OCI-M2 (cell line): ENCODE measurements around the gene NIM1K.
"Not testable (repeated sequence)": the region's sequence is repeated elsewhere in the genome, so short reads cannot be mapped to it uniquely, and the experiment has no call there.

Experiments used
- DNase-seq: peaks from one replicate; lab custom pipeline; 2025; ENCODE audit not compliant: unreplicated experiment; lab: John Stamatoyannopoulos, UW

Gene NIM1K

DNA sequence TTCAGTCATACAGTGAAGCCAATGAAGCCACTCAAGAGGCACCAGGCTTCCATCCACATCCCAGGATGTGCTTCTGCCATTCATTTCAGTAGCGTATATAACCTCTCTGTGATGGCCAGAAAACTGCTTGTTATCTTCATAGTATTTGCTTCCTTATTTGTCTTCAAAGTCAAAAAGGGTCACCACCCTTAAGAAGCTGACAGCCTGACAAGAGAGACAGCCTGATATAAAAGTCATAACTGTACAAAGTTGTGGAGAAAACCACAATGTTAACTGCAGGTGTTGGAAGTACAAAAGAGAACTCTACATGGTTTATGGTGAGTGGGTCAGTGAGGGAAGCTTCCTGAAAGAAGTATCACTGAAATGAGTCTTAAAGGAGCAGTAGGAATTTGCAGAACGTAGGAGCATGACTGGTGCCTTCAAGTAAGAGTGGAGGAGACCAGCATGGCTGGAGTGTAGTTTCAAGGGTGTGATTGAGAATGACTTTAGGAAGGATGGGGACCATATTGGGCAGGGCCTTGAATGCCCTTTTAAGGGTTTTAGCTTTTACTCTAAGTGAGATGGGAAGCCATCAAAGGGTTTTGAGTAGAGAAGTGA is 33.7 kb downstream of the NIM1K start:
- DNase-seq, result no peak

DNA sequence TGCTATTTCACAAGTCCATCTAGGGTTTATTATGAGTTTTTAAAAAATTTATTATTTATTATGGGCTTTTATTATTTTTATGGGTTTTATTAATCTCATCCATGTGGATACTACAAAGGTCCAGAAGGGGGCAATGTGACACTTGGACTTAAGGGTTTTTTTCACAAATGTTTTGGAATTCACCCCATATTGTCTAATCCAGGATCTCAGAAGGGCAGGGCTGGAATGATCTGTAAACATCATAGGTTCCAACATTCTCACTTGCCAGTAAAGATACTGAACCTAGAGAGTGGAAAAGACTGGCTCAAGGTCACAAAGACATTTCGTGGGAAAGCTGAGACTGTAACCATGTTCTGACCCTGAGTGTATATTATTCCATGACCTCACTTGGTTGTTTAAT is 35.6 kb downstream of the NIM1K start:
- no peak for DNase-seq

DNA sequence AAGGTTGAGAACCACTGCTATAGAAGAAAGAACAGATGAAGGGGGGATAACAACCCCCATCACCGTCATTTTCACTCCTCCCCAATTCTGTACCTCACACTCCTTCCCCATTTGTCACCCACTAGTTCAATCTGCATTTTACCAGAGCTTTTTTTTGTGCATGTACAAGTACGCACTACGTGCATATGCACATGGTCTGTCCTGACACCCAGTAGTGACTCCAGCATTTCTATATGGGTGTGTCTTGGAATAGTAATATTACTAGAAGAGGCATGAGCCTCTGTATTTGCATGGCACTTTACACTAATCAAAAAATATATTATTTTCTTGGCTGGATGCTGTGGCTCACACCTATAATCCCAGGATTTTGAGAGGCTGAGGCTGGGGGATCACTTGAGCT is 38.7 kb downstream of the NIM1K start:
- DNase-seq, result no peak

DNA sequence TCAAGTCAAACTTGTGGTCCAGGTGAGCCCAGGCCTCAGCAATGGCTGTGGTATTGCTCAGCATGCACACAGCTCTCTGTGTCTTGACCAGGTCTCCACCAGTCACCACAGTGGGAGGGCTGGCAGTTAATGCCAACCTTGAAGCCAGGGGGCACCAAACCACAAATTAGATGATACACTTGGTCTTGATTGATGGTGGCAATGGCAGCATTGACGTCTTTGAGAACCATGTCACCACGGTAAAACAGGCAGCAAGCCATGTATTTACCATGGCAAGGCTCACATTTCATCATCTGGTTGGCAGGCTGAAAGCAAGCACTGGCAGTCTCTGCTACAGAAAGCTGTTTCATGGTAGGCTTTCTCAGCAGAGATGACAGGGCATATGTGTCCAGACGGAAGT is 40.0 kb downstream of the NIM1K start:
- DNase-seq, result no peak

DNA sequence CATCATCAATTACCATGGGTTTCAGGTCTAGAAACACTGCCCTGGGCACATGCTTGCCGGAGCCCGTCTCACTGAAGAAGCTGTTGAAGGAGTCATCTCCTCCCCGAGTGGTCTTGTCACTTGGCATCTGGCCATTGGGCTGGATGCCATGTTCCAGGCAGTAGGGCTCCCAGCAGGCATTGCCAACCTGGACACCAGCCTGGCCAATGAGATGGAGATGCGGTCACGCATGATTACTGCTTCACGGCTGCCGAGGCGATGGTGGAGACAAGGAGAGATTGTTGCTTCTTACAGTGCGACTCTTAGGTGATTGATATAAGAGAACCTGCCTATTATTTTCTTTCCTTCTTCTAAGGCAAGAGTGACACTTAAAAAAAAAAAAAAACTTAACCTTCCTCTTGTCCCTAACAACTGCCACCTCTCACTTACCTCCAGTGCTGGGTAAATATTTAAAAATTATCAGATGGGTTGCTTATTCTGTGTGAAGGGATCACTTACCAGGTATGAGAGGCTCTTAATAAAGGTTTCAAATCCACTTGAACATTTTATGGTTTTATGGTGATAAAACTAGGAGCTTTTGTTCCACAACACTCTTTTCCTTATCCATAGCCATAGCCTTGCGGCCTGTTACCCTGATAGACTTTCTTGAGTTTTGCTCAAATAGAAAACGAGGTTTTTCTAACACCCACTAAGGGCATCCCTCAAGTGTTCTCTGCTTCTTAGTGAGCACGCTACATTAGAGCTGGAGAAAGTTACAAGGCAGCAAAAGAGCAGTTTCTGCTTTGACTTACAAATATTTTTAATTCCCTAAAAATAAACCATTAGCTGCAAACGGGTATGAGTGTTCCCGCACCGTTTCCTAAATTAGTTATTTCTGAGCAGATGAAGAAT is 41.2 kb downstream of the NIM1K start:
- no peak for DNase-seq

DNA sequence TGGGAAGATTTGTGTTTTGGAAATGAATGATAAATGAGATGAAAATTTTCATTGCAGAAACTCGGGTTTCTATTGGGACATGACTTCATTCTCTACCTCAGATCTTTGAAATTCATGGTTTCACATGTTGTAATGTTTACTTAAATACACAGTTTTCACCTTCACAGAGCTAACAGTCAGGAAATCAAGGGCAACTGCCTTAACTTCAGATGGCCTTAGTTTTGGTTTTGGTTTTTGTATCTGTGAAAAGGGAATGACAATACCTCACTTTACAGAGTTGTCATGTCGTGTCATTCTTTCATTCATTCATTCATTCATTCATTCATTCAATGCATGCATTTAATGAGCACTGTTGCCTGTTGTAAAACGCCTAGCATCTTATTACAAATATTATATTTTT is 41.9 kb downstream of the NIM1K start:
- DNase-seq, result no peak

DNA sequence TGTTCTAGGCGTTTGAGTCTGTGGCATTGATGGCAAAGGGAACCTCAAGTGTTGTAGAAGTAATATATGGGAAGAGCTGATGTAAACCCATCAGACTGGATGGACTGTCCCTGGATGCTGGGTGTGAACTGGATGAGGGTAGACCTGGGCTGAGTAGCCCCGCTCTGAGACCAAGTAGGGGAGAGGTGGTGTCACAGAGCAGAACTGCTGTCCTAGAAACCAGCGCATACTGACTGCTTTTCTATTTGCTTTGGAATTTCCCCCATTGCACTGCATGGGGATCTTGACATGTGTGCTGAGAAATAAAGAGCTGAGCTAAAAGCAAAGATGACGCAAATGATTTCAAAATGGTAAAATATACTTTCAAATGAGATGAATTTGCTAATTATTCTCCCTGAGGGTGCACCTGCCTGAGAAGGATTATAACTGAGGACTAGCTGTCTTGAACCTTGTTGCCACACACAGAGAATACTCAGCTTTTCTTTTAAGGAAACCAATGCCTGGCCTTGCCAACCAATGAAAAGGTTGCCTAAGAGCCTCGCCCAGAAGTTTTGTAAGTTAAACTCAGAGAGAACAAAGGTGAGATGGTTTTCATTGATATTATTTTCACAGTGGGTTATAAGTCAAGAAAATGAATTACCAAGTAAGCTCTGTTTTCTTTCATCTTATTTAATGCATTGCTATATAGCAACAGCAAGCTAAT is 44.8 kb downstream of the NIM1K start:
- no peak for DNase-seq

DNA sequence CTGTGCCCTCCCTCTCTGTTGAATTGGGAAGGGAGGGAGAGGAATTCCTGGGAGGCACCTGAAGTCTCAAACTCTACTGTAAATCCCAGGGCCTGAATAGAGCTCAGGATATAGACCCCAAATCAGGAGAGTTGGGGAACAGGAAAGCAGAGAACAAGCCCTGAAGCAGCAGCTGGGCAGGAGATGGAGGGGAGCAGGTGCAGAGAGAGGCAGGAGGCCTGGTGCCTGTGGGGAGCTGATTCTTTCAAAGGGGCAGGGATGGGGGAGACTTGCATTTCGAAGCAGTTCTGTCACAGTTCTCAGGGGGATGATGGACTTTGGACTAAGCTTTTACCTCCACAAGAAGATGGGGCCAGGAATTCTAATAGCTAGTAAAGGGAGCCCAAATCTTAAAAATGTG is 50.2 kb downstream of the NIM1K start:
- DNase-seq, result no peak

DNA sequence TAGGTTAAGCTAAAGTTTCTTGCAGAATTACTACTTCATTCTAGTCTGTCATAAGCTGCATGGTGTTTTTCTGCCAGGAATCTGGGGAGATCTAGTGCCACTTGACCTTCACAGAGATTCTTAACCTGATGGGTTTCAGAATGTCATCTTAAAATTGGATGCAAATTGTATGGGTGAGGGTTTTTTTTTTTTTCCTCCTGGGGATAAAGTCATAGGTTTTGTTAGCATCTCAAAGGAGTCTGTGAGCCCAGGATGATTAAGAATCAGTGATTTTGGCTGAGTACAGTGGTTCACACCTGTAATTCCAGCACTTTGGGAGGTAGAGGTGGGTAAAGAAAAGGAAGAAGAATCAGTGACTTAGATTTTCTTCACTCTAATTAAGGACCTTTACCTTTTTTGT is 51.2 kb downstream of the NIM1K start:
- DNase-seq, result no peak

DNA sequence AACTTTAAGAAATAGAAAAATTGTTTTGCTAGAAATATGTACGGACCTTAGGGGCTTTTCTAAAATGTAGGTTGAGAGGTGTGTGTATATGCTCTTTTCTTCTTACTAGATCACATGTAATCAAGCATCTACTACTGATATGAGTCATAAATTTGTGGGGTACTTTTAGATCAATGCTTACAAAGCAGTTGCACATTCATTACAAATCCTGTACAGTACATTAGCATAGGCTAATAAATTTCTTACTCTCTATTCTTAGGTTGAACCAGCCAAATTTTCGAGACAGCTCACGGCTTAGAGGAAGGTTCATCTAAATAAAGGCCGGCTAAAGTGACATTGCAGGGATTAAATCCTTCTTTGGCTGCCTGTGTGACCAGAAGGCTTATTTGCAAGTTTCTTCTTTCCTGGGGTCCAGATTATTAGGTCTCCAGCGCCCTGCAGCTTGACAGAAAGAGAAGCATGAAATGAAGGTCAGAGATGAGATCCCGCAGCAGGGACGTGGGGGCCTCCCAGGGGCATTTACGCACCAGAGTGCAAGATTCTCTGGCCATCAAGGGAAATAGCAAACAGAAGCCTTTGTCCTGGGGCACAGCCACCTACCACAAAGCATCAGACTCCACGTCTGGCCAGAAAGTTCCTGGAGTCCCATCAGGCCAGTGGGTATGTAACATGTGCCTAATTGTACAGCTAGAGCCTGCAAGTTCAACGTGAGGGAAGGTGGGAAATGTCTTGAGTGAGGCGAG is 53.0 kb downstream of the NIM1K start:
- DNase-seq, result no peak

DNA sequence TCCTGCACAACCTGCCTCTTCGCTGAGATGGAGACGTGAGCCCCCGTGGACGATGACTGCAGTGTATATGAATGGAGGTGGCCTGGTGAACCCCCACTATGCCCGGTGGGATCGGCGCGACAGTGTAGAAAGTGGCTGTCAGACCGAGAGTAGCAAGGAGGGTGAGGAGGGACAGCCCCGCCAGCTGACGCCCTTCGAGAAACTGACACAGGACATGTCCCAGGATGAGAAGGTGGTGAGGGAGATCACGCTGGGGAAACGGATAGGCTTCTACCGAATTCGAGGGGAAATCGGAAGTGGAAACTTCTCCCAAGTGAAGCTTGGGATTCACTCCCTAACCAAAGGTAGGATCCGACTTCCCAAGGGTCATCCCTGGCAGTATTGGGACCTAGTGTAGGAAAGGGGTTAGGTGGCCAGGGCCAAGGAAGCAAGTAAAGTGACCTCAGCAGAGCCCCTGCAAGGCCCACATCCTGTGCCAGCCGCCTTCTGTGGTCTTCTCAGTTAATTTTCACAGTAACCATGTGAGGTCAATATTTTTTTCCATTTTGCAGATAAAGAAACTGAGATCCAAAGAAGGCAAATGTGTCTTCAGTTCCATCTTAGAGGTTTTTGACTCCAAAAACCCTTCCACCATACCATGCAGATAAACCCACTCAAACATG is 53.8 kb downstream of the NIM1K start:
- no peak for DNase-seq

DNA sequence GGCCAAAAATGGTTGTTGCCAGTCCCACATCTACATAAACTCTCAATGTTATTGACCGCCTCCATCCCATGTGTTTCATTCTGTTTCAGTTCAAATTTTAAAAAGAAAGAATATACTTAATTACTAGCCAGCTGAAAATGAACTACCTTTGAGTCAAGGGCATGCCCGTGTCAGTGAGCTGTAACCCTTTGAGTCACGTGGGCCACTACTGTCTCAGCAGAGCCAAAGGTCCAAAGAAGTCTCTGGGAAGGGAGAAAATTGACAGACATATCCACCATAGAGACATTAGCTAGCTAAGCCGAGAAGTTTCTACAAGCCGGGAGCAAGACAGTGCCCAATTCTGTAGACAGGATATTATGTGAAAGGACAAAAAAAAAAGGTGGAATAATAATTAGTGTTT is 59.7 kb downstream of the NIM1K start:
- no peak for DNase-seq

DNA sequence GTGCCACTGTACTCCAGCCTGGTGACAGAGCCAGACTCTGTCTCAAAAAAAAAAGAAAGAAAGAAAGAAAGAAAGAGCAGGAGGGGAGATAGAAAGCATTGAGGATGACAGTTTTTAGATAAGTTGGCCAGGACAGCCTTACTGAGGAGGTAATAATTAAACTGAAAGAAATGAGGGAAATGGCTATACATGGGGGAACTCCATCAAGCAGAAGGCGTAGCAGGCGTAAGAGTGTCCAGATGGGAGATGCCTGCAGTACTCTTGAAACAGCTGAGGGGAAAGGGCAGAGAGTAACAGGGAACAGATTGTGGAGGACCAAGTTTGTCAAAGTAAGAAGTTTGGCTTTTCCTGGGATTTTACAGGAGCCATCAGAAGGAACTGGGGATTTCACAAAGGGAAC is 63.7 kb downstream of the NIM1K start:
- DNase-seq, result no peak

DNA sequence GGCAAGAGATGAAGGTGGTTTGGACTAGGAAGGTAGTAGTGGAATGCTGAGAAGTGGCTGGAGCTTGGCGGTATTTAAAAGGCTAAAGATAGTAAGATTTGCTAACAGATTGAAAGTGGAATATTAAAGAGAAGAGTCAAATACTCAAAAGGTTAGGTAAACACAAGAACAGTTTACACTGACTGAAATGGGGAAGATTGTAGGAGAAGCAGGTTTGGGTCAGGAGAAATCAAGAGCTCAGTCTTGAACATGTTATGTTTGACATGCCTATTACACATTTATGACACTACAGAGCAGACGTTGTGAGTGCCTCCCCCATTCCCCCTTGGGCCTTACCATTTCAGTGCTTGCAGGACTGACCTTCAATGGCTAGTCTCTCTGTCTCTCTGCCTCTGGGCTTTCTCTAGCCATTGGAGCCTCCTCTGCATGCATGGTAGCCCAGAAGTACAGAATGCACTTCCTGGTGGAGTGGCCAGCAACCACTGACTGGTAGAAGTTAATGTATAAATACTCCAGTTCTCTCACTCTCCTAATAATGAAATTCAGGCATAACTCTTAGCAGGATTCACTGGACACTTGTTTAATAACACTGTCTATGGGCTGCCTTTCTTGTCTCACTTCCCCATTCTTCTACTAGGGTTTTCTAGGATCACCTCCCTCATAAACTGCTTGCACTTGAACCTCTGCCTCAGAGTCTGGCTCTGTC is 64.4 kb downstream of the NIM1K start:
- DNase-seq, result no peak

DNA sequence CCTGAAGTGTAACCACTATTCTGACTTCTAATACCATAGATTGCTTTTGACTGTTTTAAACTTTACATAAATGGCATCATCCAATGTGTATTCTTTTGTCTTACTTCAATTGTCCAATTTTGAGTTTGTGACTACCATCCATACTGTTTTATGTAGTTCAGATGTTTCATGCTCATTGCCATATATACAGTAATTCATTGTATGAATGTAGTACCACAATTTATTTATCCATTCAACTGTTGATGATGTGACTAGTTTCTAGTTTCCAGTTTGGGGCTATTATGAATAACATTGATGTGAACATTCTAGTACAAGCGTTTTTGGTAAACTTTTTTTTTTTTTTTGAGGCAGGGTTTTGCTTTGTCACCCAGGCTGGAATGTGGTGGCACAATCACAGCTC is 66.1 kb downstream of the NIM1K start:
- DNase-seq, result no peak

DNA sequence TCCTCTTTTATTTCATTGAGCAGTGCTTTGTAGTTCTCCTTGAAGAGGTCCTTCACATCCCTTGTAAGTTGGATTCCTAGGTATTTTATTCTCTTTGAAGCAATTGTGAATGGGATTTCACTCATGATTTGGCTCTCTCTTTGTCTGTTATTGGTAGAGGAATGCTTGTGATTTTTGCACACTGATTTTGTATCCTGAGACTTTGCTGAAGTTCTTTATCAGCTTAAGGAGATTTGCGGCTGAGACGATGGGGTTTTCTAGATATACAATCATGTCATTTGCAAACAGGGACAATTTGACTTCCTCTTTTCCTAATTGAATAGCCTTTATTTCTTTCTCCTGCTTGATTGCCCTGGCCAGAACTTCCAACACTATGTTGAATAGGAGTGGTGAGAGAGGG is 70.2 kb downstream of the NIM1K start:
- not testable (repeated sequence) for DNase-seq

DNA sequence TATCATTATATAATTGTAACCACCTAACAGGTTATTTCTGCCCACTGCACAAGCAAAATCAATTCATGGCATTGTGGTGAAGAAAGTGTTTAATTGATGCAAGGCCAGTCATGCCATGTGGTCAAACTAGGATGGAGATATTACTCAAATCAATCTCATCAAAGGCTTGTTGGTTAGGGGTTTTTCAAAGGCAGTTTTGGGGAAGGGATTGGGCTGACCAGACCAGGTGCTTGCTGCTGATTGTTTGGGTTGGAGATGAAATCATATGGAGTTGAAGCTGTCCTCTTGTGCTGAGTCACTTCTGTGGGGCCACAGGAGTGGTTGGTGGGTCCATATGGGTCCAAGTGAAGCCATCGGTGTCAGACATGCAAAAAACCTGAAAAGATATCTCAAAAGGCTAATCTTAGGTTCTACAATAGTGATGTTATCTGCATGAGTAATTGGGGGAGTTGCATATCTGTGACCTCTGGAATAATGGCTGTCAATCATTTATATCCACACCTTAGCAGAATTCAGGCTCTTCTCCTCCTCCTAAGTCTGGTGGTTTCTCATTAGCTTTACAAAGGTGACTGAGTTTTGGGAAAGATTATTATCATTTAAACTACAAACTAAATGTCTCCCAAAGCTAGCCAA is 76.3 kb downstream of the NIM1K start:
- DNase-seq, result no peak

DNA sequence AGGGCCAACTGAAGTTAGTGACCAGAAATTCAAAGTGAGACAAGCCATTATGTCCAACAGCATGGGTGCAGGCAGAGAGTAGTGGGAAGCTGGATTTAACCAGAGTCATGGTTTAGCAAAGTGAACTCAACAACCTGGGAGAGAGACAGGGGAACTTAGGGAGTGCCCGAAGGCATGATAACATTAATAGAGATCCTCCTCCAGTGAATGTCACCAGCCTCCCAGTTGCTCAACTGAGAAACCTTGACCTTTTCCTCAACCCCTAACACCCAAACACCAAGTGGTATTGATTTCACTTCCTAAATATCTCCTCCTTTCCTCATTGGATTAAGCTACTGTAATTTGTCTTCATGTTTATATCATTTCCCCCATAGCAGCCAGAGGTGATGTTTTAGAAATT is 78.6 kb downstream of the NIM1K start:
- DNase-seq, result no peak

DNA sequence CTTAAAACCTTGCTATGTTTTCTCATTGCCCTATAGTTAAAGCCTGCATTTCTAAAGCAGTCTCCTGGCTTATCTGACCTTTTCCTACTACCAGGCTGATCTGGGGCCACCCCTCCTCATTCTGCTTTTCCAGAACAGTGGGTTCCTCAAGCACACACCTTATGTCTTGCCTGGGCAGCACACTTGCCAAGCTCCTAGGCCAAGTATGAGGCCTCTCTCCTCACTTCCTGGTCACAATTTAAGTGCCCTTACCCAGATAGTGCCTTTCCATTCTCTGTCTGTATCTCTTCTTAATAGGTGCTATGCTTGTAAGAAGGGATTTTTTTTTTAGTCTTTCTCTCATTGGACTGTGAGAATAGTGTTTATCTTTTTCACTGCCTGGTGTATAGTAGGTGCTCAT is 81.5 kb downstream of the NIM1K start:
- no peak for DNase-seq
